GM19023 (cell line): Measurements from ENCODE around the gene CBFA2T2.

ENCODE experiments used
- ATAC-seq: cut with Tn5 transposase; IDR thresholded peaks from one replicate; pipeline ENCODE4 v1.9.1; 2021; ENCODE audit warnings: mild to moderate bottlenecking, moderate library complexity; ENCODE audit not compliant: unreplicated experiment

The CBFA2T2 gene

DNA sequence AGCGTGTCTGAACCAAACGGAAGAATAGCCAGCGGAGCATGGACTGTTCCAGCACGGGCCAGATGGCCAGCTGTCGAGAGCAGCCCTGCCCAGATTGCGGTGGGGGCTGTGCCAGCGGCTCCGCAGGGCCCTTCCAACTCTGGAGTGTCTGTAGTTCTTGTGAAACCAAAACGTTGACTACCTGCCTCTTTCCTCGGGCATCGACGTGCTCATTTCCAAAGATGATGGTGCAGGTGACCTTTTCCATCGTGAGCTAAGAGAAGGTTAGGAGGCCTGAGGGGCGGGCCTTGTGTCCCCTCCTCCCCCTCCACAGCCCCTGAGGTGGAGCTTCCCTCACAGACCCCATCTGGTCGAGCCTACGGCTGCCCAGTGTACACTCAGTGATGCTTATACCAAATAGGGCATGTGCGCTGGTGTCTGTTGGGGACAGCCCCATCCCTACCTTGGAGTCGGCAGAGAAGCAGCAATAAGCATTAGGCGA, 159.3 kb downstream of the CBFA2T2 start:
- ATAC-seq: no peak

DNA sequence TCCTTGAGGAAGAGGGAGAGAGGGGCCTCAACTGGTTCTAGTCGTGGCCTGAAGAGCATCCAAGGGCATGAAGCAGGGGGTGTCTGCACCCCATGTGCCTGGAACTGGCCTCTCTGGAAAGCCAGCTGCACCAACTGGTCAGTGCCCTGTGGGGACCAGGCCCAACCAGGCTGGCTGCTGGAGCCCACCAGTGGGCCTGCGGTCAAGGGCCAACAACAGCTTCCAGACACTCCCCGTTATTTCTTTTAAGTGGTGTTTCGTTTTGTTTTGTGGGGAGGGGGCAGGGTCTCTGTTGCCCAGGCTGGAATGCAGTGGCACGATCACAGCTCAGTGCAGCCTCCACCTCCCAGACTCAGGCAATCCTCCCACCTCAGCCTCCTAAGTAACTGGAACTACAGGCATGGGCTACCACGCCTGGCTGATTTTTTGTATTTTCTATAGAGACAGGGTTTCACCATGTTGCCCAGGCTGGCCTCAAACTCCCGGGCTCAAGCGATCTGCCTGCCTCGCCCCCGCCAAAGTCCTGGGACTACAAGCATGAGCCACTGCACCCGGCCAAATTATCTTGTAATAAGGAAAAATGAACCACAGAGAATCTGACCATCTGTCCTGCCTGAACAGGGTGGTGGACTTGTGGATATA, 160.3 kb downstream of the CBFA2T2 start:
- ATAC-seq: no peak

DNA sequence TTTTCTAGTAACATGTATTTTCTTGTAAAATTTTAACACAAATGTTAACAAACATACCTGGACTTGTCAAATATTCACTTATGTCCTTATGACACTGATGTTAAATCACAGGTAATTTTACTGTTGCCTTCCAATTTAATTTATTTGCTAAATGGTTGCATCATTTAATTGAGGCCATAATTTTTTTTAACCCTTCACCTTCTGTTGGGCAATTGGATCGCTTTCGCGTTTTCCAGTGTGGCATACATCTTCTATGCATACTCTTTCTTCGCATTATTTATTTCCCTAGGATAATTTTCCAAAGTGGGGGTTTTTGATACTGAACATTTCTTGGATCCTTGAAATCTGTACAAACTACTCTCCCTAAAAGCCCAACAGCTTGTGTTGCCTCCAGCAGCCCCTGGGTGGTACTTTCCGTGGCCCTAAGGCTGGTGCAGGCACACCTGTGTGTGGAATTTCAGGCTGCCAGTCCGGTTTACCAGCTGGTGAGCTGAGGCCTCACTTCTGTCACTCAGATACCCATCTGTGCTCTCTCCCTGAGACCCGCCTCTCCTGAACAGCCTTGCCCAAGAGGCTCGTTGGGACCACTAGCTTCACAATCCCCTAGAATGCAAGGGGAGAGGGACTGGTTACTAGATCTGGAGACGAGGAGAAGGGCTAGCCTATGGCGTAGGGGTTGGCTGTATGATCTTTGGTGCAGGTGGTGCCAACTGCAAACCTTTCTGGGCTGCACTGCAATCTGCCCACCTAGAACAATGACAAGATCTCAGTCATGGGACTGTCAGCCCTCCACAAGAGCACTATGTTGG, 161.1 kb downstream of the CBFA2T2 start:
- no peak for ATAC-seq

DNA sequence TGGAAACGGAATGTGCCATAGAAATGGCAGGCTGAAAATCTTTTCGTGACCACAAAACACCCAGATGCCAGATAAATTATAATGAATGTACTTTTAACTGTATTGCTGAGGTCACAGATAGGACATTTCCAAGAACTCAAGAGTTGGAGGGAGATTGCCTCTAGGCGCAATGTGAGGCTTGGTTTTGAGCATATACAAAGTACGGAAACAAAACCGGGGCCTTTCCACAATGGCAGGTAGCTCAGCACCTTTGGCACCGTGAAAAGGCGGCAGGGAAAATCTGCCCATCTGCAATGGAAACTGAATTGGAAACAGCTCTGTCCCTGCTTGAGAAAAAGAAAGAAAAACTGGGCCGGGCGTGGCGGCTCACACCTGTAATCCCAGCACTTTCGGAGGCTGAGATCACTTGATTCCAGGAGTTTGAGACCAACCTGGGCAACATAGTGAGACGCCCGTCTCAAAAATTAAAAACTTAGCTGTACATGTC, 161.7 kb downstream of the CBFA2T2 start:
- no peak for ATAC-seq

DNA sequence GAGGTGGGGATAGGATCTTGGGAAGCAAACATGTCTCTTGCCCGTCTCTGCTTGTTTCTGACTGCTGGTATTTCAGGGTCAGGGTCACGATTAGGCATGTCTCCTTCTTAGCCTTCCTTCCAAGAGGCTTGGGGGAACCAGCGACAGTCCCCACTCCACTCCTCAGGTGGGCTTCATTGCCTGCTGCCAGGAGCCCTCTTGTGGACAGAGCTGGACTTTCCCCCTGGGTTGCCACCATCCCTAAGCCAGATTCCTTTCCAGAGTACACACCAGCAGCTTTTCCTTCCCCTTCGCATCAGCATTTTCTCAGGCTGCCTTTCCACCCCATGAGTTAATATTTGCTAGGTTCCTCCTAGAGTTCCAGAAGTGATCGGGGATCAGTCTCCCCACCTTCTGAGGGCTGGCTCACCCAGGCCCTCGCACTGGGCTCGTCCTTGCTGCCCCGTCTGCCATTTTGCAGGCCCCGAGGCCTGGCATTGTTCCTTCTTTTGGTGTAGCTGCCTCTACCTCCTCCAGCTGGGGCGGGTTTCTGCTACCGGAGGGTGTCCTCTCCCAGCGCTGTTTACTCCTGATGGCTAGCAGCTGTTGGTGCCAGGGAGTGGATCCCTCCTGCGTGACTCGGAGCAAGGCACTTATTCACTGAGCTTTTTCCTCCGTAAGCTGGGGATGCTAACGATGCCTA, 163.5 kb downstream of the CBFA2T2 start:
- ATAC-seq: no peak

DNA sequence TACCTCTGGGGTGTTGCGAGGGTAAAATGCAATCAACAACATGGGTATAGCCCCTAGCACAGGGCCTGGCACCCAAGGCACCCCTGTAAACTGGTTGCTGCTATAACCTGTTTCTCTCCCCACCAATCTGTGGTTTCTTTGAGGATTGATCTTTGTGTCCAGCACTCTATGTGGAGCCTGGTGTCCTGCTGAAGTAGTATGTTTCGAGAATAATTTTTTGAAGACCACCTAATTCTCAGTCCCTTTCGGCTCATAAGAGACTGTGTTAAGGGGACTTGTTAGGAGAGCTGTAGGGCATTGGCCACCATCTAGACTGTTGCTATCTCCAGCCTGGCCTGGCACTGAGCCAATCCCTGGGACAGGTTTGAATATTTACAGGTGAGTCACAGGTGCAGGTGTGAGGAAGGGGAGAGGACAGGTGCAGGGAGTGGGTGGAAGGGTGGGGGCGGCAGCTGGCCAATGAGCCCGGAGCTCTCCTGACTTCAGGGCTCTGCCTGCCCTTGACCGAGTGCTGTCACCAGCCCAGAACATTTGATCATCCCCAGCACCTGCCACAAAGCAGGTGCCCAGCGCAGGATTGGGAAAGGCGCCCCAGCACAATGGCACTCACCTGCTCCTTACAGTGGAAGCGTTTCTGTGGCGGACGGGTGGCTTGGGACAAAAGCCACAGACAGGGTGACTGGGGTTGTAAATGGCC, 164.2 kb downstream of the CBFA2T2 start:
- ATAC-seq: no peak

DNA sequence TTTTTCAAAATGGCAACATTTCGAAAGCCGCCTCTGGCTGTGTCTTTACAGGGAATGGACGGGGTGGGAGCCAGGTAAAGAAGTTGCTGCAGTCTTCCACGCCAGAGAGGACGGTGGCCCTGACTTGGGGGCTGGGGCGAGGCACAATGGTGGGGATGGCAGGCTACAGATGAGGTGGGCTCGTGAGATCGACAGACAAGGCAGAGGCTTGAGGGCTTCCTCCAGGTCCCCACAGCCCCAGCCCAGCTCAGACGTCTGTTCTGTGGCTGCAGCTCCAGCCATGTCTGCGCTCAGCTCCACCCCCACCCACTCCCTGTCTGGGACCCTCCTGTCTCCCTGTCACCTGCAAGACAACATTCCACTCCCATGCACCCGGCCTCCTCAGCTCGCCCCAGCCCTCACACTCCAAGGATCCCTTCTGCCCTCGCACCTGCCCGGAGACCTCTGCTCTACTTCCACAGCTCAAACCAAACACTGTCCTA, 164.8 kb downstream of the CBFA2T2 start:
- no peak for ATAC-seq

DNA sequence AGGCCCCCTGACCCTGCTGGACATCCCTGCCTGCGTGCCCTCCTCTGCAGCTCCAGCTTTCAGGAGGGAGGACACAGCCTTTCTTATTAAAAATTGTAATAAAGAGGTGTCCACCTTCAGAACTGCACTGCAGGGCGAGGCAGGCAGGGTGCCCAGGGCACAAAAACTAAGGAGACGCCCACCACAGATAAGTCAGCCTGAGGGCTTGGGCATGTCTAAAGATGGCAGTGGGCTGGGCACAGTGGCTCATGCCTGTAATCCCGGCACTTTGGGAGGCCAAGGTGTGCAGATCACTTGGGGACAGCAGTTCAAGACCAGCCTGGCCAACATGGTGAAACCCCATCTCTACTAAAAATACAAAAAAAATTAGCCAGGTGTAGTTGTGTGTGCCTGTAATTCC, 165.3 kb downstream of the CBFA2T2 start:
- no peak for ATAC-seq

DNA sequence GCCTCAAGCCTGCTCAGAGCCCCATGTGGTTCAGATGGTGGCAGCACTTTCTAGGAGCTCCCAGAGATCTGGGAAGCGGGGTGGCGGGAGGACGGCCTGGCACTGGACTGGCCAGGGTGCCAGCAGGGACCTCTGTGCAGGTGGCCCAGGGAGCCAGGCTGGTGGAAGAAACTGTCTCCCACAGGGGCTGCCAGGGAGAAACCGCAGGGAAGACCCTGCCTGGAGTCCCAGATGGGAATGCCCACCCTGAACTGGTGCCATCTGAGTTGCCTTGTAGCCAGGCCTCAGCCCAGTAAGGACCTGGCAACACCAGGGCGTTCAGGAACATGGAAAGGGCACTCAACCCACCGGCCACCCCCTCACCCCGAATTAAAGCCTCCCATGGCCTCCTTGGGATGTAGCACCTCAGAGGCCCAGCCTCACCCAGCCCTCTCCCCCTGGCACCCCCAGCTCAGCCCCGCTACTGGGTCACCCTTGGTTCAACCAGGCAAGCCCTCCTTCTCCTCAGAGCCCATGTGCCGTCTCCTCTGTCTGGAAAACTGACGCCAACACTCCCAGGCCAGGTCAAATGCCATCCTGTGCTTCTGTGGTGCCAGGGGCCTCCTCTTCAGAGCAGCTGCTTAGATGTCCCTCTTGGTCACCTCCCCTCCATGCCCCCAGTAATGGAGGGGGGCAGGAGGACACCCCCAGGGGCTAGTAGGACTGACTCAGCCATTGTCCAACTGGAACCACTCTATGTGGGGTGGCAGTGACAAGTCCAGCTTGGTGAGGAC, 166.3 kb downstream of the CBFA2T2 start:
- ATAC-seq: no peak

DNA sequence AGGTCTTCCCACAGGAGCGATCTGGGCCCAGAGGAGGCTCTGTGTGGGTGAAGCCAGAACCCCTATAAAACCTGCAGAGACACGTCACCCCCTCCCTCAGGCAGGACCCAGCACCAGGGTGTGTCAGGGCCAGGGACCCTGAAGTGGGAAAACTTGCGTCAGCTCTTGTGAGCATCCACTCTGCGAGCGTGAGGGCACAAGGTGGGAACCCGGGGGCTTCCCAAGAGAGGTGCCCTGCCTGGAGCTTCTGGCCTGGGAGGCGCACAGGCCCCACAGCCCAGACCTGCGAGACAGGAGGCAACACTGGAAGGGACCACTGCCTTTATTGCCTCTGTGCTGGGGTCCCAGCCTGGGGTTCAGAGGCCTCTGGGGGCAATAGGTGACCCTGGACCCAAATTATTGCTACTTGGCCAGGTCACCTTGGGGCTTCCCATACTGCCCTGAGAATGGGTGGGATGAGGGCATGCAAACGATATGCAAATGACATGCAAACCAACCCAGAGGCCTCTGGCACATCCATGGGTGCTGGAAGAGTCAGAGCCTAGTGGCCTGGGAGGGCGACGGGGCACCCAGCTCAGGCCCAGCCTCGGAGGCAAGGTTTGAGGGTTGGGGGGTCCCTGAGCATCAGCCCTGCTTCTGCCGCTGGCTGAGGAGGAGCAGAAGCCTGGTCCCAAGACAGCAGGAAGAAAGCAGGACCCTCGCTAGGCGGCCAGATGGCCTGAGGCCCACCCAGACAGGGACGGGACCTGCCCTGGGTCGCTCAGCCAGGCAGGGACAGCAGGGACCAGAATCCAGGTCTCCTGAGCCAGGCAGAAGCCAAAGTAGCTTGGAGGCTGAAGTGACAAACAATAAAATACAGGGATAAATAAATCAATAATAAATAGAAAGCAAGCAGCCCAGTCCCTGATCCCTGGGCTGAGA, 167.1 kb downstream of the CBFA2T2 start:
- no peak for ATAC-seq

DNA sequence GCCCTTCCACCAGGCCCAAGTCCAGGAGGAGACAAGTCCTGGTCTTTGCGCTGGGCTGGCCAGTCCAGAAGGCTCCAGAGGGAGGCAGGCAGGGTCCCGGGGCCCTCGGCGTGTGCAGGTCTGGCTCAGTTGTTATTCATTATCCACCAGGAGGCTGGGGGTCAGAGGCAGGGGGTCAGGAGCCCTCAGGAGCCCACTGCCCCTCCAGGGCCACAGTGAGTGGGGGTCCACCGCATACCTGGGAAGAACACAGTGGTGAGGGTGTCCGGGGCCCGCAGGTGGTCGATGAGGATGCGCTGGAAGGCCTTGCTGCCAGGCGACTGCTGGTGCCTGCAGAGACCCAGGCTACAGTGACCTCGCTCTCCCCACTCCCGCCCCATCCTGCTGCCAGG, 167.8 kb downstream of the CBFA2T2 start:
- ATAC-seq: no peak

DNA sequence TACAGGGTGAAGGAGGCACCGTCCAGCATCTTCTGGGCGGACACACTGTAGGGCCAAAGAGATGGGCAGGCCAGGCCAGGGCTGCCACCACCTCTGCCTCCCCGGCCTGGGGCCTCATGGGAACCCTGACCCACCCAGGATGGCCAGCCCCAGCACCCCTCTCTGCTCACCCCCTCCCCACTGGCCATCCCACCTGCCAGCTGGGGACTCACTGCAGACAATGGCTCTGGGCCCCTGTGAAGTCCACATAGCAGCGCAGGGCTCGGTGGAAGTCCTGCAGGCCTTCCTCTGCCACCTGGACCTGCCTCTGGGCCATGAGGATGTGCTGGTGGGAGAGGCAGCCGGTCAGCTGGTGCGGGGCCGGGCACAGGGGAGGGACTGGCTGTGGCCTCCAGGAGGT, 168.6 kb downstream of the CBFA2T2 start:
- ATAC-seq: no peak

DNA sequence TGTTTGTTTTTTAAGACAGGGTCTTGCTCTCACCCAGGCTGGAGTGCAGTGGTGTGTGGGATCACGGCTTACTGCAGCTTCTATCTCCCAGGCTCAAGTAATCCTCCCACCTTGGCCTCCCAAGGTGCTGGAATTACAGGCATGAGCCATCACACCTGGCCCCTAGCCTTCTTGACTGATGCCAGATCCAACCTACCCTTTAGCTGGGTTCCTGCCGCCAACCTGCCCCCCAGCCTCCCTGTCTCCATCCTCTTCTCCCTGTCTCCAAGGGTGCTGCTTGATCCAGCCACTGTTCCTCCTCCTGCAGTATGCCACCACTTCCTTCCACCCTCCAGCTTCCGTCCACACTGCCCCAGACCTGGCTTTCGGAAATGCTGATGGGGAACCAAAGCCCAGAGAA, 169.0 kb downstream of the CBFA2T2 start:
- no peak for ATAC-seq

DNA sequence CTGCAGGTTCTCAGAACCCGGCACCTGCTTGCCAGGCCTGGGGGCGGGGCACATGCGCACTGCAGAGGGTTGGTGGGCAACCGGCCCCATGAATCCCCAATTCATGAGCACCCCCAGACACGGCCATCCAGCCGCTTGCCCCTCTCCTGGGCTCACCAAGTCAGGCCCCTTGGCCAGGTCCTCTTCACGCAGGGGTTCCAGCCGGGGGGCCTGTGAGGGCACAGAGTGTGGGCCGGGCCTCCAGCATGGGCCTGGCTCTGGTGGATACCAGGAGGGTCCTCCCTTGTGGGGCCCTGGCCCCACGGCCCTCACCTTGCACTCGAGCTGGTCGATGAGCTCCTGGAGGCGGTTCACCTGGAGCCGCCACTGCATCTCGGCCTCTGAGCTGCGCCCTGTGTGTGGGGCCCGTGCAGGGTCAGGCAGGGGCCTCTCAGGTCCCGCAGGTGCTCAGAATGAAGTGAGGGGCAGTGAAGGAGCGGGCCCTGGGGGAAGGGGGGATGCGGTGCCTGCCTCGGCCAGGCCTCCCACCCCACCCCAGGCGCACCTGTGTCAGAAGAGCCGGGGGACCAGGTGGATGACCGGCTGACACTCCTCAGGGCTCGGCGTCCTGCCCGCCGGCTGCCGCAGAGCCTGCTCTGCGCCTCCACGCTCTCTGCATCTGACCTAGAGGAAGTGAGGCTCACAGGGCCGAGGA, 169.6 kb downstream of the CBFA2T2 start:
- ATAC-seq: no peak

DNA sequence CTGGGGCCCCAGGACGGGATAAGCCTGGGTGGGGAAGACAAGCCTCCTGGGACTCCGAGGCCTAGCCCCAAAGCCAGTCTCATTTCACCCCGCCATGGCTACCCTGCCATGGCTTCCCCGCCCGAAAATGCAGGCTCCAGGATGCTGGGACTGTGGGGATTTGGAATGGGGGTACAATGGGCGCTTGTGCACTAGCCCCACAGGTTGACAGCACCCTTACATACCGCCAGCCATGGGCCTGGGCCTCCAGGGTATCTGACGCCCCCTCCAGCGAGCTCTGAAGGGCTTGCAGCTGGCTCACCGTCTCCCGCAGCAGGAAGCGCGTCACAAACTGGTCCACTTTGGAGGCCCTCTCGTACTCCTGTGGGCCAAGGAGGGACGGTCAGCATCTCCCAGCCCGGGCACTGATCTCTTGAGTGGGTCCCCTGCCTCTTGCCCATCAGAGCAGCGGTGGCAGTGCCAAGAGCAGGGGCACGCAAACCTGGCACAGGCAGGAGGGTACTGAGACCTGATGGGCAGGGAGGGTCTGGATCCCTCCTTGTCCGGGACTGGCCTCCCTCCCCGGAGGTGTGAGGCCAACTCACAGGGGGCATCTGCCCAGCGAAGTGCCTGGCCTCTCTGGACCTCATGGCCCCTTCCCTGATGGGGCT, 170.3 kb downstream of the CBFA2T2 start:
- no peak for ATAC-seq

DNA sequence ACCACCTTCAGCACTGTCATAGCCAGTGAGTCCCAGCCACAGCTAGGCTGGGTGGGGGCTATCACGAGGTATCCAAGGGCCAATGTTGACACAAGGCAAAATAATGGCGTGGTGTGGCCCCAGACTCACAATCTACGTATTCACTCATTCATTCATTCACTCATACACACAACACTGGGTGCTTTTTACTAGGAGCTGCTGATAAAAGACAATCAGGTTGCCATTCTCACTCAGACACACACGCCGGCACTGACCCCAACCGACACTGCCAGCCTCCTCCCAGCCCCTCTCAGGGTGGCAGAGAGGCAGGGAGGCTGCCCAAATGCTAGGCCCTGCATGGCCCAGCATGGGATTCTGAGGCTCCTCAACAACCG, 170.8 kb downstream of the CBFA2T2 start:
- no peak for ATAC-seq

DNA sequence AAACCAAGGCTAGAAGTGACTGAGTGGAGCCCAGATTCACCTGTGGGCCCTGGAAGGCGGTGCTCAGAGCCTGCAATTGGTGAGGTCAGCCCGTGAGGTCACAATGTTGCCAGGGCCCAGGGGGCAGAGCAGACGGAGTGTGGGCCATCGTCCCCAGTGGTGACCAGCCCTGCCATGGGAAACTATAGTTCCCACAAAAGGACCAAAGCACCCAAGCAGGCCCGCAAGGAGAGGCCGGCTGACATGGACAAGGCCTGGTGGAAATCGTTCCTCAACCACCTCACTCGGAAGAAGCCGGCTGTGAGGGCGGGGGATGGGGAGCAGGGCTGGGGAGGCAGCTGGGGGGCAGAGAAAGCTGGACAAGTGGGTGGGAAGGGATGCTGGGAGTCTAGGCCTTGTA, 172.3 kb downstream of the CBFA2T2 start, which contains the start of gene C20orf144:
Gene C20orf144 (plus strand): TSS at position 156 of the 400 bp plus-strand sequence. CDS start 19 bp downstream, at position 175.
- no peak for ATAC-seq
